Measurements from ENCODE around the gene CTSF. TPM values are rescaled to one million over a fixed set of nuclear protein-coding genes. Genes with fewer than 3 reads are reported as not detected.

Gene CTSF
- total RNA-seq, 2 experiments from 2014 or later, result 16.0 to 16.8 TPM

DNA sequence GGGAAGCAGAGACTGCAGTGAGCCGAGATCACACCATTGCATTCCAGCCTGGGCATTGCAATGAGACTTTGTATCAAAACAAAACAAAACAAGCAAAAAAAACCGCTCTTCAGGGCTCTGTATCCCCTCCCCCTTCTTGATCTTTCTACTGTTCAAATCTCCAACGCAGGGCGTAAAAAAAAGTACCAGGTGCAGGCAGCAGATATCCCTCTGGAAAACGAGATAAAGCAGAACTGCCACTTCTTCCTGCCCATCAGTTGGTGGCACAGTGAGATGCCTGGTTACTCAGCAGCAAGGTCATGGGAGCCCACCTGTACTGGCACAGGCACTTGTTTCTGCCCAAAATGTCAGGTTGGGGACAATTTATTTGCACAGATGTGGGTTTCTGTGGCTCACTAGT lies 35.7 kb upstream of the CTSF start:
- H3K27ac Mint-ChIP-seq, result no peak overlapping the region
- no peak for DNase-seq
- H3K4me1 Mint-ChIP-seq (ENCODE audit: low read depth), result no peaks in the 10 kb centered on the region
- ChIA-PET CTCF (no interaction called here), POLR2A (no interaction called here)
- TF ChIP-seq, protein P1, sequence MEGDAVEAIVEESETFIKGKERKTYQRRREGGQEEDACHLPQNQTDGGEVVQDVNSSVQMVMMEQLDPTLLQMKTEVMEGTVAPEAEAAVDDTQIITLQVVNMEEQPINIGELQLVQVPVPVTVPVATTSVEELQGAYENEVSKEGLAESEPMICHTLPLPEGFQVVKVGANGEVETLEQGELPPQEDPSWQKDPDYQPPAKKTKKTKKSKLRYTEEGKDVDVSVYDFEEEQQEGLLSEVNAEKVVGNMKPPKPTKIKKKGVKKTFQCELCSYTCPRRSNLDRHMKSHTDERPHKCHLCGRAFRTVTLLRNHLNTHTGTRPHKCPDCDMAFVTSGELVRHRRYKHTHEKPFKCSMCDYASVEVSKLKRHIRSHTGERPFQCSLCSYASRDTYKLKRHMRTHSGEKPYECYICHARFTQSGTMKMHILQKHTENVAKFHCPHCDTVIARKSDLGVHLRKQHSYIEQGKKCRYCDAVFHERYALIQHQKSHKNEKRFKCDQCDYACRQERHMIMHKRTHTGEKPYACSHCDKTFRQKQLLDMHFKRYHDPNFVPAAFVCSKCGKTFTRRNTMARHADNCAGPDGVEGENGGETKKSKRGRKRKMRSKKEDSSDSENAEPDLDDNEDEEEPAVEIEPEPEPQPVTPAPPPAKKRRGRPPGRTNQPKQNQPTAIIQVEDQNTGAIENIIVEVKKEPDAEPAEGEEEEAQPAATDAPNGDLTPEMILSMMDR (IDR thresholded peaks at IDR 0.05), result no peak
- no peak overlapping the region for H3K4me3 Mint-ChIP-seq
- no peak overlapping the region for H3K4me3 ChIP-seq (ENCODE audit: low read length)
- H3K27me3 Mint-ChIP-seq, result no peaks in the 10 kb centered on the region
- H3K9me3 ChIP-seq (ENCODE audit: control insufficient read depth in 1 of 2, insufficient read depth in 1 of 2, low read length in 2 of 2), result no peaks in the 10 kb centered on the region
- no peaks in the 10 kb centered on the region for H3K9me3 Mint-ChIP-seq
- no peak overlapping the region for H3K27ac ChIP-seq (ENCODE audit: low read depth in 1 of 2, low read length in 2 of 2)
- peaks cover 46% of the 10 kb centered on the region for H3K36me3 ChIP-seq (ENCODE audit: insufficient read depth, low read length)
- no peak for ATAC-seq (ENCODE audit: poor library complexity)
- H3K27me3 ChIP-seq (ENCODE audit: control insufficient read depth in 1 of 2, insufficient read depth in 2 of 2, low read length in 2 of 2), result no peaks in the 10 kb centered on the region
- H3K36me3 Mint-ChIP-seq (ENCODE audit: low read depth), result peaks cover 24% of the 10 kb centered on the region
- intact Hi-C loops (cut with DNase I, micrococcal nuclease), result no loop called here
- no peaks in the 10 kb centered on the region for H3K4me1 ChIP-seq (ENCODE audit: insufficient read depth, low read length)

DNA sequence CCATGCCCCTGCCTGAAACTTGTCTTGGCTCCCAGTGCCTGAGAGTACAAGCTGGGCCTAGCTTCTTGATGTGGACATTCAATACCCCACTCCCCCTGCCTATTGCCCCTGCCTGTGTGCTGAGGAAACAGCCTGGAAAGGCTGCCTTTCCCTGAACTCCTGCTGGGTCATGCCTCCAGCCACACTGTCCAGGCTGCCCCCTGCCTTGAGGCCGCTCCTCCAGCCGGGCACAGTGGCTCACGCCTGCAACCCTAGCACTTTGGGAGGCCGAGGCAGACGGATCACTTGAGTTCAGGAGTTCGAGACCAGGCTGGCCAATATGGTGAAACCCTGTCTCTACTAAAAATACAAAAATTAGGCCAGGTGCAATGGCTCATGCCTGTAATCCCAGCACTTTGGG lies 34.7 kb upstream of the CTSF start:
- H3K27me3 Mint-ChIP-seq, result no peaks in the 10 kb centered on the region
- ChIA-PET CTCF (interaction anchor here (0.6 kb wide), 1 partner anchor 1272 kb away, joined by 3 read pairs; no protein-coding TSS in a partner anchor), POLR2A (no interaction called here)
- Histone ChIP-seq H3K4me3 (ENCODE audit: low read length) (no peak overlapping the region), H3K4me1 (ENCODE audit: insufficient read depth, low read length) (no peaks in the 10 kb centered on the region), H3K27me3 (ENCODE audit: control insufficient read depth in 1 of 2, insufficient read depth in 2 of 2, low read length in 2 of 2) (no peaks in the 10 kb centered on the region), H3K27ac (ENCODE audit: low read depth in 1 of 2, low read length in 2 of 2) (no peak overlapping the region), H3K9me3 (ENCODE audit: control insufficient read depth in 1 of 2, insufficient read depth in 1 of 2, low read length in 2 of 2) (no peaks in the 10 kb centered on the region), H3K36me3 (ENCODE audit: insufficient read depth, low read length) (peaks cover 51% of the 10 kb centered on the region)
- H3K4me3 Mint-ChIP-seq, result no peak overlapping the region
- no peaks in the 10 kb centered on the region for H3K9me3 Mint-ChIP-seq
- peaks cover 24% of the 10 kb centered on the region for H3K36me3 Mint-ChIP-seq (ENCODE audit: low read depth)
- H3K27ac Mint-ChIP-seq, result no peak overlapping the region
- H3K4me1 Mint-ChIP-seq (ENCODE audit: low read depth), result no peaks in the 10 kb centered on the region
- intact Hi-C loops (cut with DNase I, micrococcal nuclease), result no loop called here
- ATAC-seq (ENCODE audit: poor library complexity) (no peak), DNase-seq (no peak)
- TF ChIP-seq, protein P1 (IDR thresholded peaks at IDR 0.05), result no peak

DNA sequence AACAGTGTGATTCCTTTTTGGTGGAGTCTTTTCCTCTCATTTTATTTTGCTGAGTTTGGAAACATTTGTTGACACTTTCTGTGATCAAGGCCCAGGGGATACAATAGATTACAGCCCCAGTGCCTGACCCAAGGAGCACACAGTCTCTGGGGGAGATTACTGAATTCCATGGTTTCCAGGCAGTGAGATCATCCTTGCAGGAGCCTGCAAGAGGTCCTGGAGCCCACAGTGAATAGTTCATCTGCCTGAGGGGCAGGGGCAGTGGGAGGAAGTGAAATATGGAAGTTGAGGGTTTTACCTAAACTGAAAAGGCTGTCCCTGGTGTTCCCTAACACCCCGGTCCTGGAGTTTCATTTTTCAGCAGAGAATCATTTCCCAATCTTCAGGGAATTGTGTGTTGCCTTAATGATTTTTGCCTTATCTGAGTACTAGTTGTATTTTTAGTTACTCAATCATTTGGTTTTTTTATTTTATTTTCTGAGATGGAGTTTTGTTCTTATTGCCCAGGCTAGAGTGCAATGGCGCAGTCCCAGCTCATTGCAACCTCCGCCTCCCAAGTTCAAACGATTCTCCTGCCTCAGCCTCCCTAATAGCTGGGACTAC lies 32.3 kb upstream of the CTSF start:
- POLR2A ChIA-PET, result no interaction called here

More for the DNA sequence above, 32.3 kb upstream of the CTSF start:
- Histone ChIP-seq H3K36me3 (ENCODE audit: insufficient read depth, low read length) (peaks cover 43% of the 10 kb centered on the region), H3K4me3 (ENCODE audit: low read length) (no peak overlapping the region), H3K27me3 (ENCODE audit: control insufficient read depth in 1 of 2, insufficient read depth in 2 of 2, low read length in 2 of 2) (no peaks in the 10 kb centered on the region), H3K27ac (ENCODE audit: low read depth in 1 of 2, low read length in 2 of 2) (no peak overlapping the region), H3K4me1 (ENCODE audit: insufficient read depth, low read length) (peaks cover 2% of the 10 kb centered on the region), H3K9me3 (ENCODE audit: control insufficient read depth in 1 of 2, insufficient read depth in 1 of 2, low read length in 2 of 2) (no peaks in the 10 kb centered on the region)
- no peak overlapping the region for H3K27ac Mint-ChIP-seq
- CTCF ChIA-PET, result no interaction called here
- no peak overlapping the region for H3K4me3 Mint-ChIP-seq
- DNase-seq, result no peak
- intact Hi-C loops (cut with DNase I, micrococcal nuclease), result no loop called here
- no peaks in the 10 kb centered on the region for H3K27me3 Mint-ChIP-seq
- TF ChIP-seq, protein P1 (IDR thresholded peaks at IDR 0.05), result no peak
- H3K4me1 Mint-ChIP-seq (ENCODE audit: low read depth), result peaks cover 1% of the 10 kb centered on the region
- no peaks in the 10 kb centered on the region for H3K9me3 Mint-ChIP-seq
- H3K36me3 Mint-ChIP-seq (ENCODE audit: low read depth), result peaks cover 24% of the 10 kb centered on the region
- no peak for ATAC-seq (ENCODE audit: poor library complexity)

Data from CD4-positive, alpha-beta T cell (primary cell).